Ishikawa (cell line): ENCODE data around the gene SAYSD1.

ENCODE experiments used
- CEBPB ChIP-seq: IDR thresholded peaks from 2 replicates; pipeline ENCODE4 v1.6.1; 2012
- CREB1 ChIP-seq: IDR thresholded peaks from 2 replicates; pipeline ENCODE4 v1.6.1; 2012; ENCODE audit warnings: low read depth
- EGR1 ChIP-seq: IDR thresholded peaks from 2 replicates; pipeline ENCODE4 v1.6.1; 2012
- EP300 ChIP-seq: IDR thresholded peaks from 2 replicates; pipeline ENCODE4 v1.6.1; 2012; ENCODE audit warnings: borderline replicate concordance
- FOXM1 ChIP-seq: IDR thresholded peaks from 2 replicates; pipeline ENCODE4 v1.6.1; 2012; ENCODE audit warnings: low read depth, borderline replicate concordance
- NFIC ChIP-seq: IDR thresholded peaks from 2 replicates; pipeline ENCODE4 v1.6.1; 2012
- REST ChIP-seq: IDR thresholded peaks from 2 replicates; pipeline ENCODE4 v1.6.1; 2012; ENCODE audit warnings: low read depth, mild to moderate bottlenecking
- TAF1 ChIP-seq: IDR thresholded peaks from 2 replicates; pipeline ENCODE4 v1.6.1; 2012; ENCODE audit warnings: low read depth, mild to moderate bottlenecking
- TCF12 ChIP-seq: IDR thresholded peaks from 2 replicates; pipeline ENCODE4 v1.6.1; 2012; ENCODE audit warnings: low read depth
- TEAD4 ChIP-seq: IDR thresholded peaks from 2 replicates; pipeline ENCODE4 v1.6.1; 2012
- YY1 ChIP-seq: IDR thresholded peaks from 2 replicates; pipeline ENCODE4 v1.6.1; 2012; ENCODE audit warnings: low read depth
- ZBTB7A ChIP-seq: IDR thresholded peaks from 2 replicates; pipeline ENCODE4 v1.6.1; 2012; ENCODE audit warnings: low read depth

DNA sequence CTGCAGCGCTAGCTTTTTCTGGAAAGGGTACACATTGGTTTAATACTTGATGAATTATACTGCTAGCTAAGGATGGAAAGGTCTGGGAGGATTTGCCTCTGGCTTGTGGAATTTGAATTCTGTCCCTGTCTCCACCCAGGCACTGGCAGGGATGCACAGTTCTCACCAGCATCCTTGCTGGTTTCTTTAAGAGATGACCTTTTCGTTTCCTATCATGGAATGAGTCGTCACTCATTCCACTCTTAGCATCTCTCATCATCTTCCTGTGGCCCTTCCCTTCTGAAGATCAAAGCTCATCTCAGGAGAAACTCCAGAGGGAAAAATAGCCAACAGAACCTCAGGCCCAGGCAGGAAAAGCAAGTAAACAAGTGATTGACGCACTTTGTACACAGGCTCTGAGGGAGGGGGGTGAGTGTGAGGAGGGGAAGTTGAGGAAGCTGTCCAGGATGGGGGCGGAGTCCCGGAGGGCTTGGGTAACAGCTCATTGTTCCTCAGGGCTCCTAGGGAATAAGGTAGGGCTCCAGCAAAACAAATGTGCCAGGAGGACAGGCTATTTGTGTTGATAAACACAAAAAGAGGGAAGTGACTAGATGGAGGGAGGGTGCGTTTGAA, 25.7 kb upstream of the SAYSD1 start:
- TF ChIP-seq ZBTB7A (no peak), TCF12 (no peak), REST (no peak), EGR1 (no peak), EP300 (no peak), YY1 (no peak), TEAD4 (no peak), TAF1 (no peak), NFIC (no peak), FOXM1 (no peak), CEBPB (no peak), CREB1 (no peak)
